Activated B cell treated with CpG ODN at 0.5 μM for 24 hours (primary cell): ENCODE measurements around the gene ANKRD11. TPM values are rescaled to one million over a fixed set of nuclear protein-coding genes. Genes with fewer than 3 reads are reported as not detected.

Source experiments
- ATAC-seq: fragments of 200-7000 bp; cut with Tn5 transposase; one replicate; pipeline ENCODE4 v1.10.0; 2021; ENCODE audit warnings: low read depth, mild to moderate bottlenecking, moderate library complexity
- CTCF ChIA-PET: fragments of 350-600 bp; sonication (Branson Sonifier 250); formaldehyde crosslinking; loops from one replicate; lab custom pipeline; 2021; ENCODE audit warnings: antibody characterized with exemption; lab: Charles Lee
- POLR2A ChIA-PET: fragments of 350-600 bp; sonication (Branson Sonifier 250); formaldehyde crosslinking; loops from one replicate; lab custom pipeline; 2021; ENCODE audit warnings: antibody characterized with exemption; lab: Charles Lee
- DNase-seq: peaks from one replicate; pipeline ENCODE4 v3.0.0; 2022
- H3K27ac Mint-ChIP-seq: one replicate; pipeline ENCODE4 v1.8.0; 2020; ENCODE audit warnings: mixed read lengths
- H3K27me3 Mint-ChIP-seq: one replicate; pipeline ENCODE4 v1.8.0; 2021; ENCODE audit warnings: mixed read lengths
- H3K36me3 Mint-ChIP-seq: one replicate; pipeline ENCODE4 v1.8.0; 2021; ENCODE audit warnings: low read depth, mixed read lengths
- H3K4me1 Mint-ChIP-seq: one replicate; pipeline ENCODE4 v1.8.0; 2021; ENCODE audit warnings: mixed read lengths
- H3K4me3 Mint-ChIP-seq: one replicate; pipeline ENCODE4 v1.8.0; 2020; ENCODE audit warnings: mild to moderate bottlenecking, mixed read lengths
- H3K9me3 Mint-ChIP-seq: one replicate; pipeline ENCODE4 v1.8.0; 2020; ENCODE audit warnings: mixed read lengths
- CTCF ChIP-seq: fragments of 200-600 bp; IDR thresholded peaks from one replicate; pipeline ENCODE4 v1.8.0; 2022; ENCODE audit warnings: antibody characterized with exemption, mild to moderate bottlenecking
- intact Hi-C: fragments of 100-400 bp; cut with micrococcal nuclease; formaldehyde crosslinking; loops from one replicate; pipeline ENCODE4 v1.15.1; 2024
- total RNA-seq: library from RNA; stranded (reverse); gene quantifications from 2 replicates; pipeline ENCODE4 v1.2.3, GENCODE V29; 2022

The ANKRD11 gene
- total RNA-seq, 1 donor from 2014 or later = 243 TPM

GRCh38 chr16:89371968-89372634 is 118.3 kb downstream of the ANKRD11 start:
- CTCF ChIA-PET = no interaction called here
- POLR2A ChIA-PET = interaction anchor here (0.6 to 1.4 kb wide), 2 partner anchors 10 to 113 kb away, joined by 3 to 4 read pairs; no protein-coding TSS in a partner anchor
- no peak overlapping the region for H3K27ac Mint-ChIP-seq

GRCh38 chr16:89371386-89371785 is 119.0 kb downstream of the ANKRD11 start:
- DNase-seq = no peak
- POLR2A ChIA-PET = interaction anchor here (0.6 kb wide), 1 partner anchor 114 kb away, joined by 4 read pairs; no protein-coding TSS in a partner anchor
- intact Hi-C loops = no loop called here
- Mint-ChIP-seq H3K9me3 (no peaks in the 10 kb centered on the region), H3K27ac (no peak overlapping the region), H3K36me3 (peaks cover 39% of the 10 kb centered on the region), H3K4me3 (no peak overlapping the region), H3K27me3 (no peaks in the 10 kb centered on the region), H3K4me1 (peaks cover 84% of the 10 kb centered on the region)
- TF ChIP-seq CTCF = no peak
- CTCF ChIA-PET = no interaction called here
- no peak for ATAC-seq

More at GRCh38 chr16:89371968-89372634, 118.3 kb downstream of the ANKRD11 start:
- ATAC-seq (no peak), DNase-seq (no peak)
- Mint-ChIP-seq H3K9me3 (no peaks in the 10 kb centered on the region), H3K4me3 (no peak overlapping the region), H3K27me3 (no peaks in the 10 kb centered on the region), H3K4me1 (peaks cover 84% of the 10 kb centered on the region), H3K36me3 (peaks cover 38% of the 10 kb centered on the region)
- intact Hi-C loops = no loop called here
- no peak for TF ChIP-seq CTCF

DNA sequence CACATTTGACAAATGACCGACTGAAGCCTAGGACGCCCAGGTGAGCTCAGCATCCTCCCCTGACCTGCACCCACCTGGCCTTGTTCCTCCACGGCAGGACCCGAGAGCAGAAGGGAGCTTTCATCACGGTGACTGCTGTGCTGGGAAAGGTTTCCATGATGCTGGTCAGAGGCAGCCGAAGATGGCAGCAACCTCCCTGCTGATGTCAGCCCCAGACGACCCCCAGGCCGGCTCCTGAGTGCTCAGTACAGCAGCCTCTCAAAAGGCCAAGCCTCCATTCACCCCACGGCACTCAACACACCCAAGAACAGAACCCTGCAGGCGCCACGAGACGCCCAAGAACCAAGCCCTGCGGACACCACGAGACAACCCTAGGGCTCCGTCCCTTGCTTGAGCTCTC is 119.8 kb downstream of the ANKRD11 start:
- H3K36me3 Mint-ChIP-seq = peaks cover 42% of the 10 kb centered on the region
- peaks cover 84% of the 10 kb centered on the region for H3K4me1 Mint-ChIP-seq
- H3K27me3 Mint-ChIP-seq = no peaks in the 10 kb centered on the region
- no peak for TF ChIP-seq CTCF
- no peak overlapping the region for H3K4me3 Mint-ChIP-seq
- intact Hi-C loops = no loop called here
- ATAC-seq = no peak
- no peak for DNase-seq
- H3K27ac Mint-ChIP-seq = no peak overlapping the region
- no peaks in the 10 kb centered on the region for H3K9me3 Mint-ChIP-seq
- ChIA-PET POLR2A (interaction anchor here (0.6 kb wide), 1 partner anchor 54 kb away, joined by 4 read pairs; no protein-coding TSS in a partner anchor), CTCF (interaction anchor here (1.1 kb wide), 1 partner anchor 186 kb away, joined by 3 read pairs; no protein-coding TSS in a partner anchor)

DNA sequence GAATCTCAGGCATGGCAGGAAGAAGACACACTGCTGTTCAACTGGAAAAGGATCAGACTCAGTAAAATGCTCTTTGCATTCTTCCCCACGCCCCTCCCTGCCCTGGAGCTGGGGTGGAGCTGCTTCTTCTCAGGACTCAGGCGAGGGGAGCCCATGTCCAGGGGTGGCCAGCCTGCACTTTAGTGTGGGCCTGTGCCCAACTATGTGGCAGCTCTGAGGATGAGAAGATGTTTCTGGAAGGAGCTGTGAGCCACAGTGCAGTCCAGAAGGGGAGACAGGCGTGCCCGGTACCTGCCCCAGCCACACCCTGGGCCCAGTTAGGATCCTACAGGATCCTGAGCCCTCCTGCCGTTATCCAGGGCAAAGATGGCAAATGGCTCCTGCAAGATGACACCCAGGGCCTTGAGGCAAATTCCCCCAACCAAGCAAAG is 120.3 kb downstream of the ANKRD11 start:
- Mint-ChIP-seq H3K4me3 (no peak overlapping the region), H3K4me1 (peaks cover 83% of the 10 kb centered on the region), H3K9me3 (no peaks in the 10 kb centered on the region), H3K27ac (no peak overlapping the region), H3K27me3 (no peaks in the 10 kb centered on the region), H3K36me3 (peaks cover 42% of the 10 kb centered on the region)
- ATAC-seq = no peak
- POLR2A ChIA-PET = interaction anchor here (0.6 kb wide), 1 partner anchor 54 kb away, joined by 4 read pairs; no protein-coding TSS in a partner anchor
- CTCF ChIA-PET = interaction anchor here (1.1 kb wide), 1 partner anchor 187 kb away, joined by 3 read pairs; no protein-coding TSS in a partner anchor
- intact Hi-C loops = no loop called here
- DNase-seq = no peak
- TF ChIP-seq CTCF = no peak

DNA sequence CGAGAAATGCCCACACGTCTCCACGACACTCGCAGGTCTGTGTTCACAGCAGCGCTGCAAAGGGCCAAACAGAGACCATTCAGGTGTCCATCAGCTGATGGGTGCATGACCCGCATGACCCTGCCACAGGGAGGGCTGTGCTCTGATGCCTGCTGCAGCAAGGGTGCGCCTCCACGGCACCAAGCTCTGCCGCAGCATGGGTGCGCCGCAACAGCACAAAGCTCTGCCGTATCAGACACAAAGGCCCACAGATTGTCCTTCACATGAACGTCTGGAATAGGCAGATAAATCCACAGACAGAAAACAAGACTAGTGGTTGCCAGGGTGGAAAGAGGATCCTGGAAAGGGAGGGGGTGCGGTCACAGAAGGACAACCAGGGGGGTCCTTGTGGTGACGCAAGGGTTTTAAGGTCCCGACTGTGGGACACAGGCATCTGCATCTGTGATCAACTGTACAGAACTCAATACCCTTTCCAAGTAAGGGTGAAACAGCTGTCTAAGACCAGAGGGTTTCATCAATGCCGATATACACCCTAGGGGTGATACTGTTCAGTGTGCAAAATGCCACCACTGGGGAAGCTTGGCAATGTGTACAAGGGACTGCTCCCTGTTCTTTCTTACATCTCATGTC is 121.0 kb downstream of the ANKRD11 start:
- H3K4me3 Mint-ChIP-seq = no peak overlapping the region
- ChIA-PET CTCF (interaction anchor here (1.1 kb wide), 1 partner anchor 188 kb away, joined by 3 read pairs; no protein-coding TSS in a partner anchor), POLR2A (no interaction called here)
- intact Hi-C loops = loop anchor here (5.0 to 10.0 kb wide), 3 partner anchors 33 to 65 kb away; no protein-coding TSS in a partner anchor
- no peaks in the 10 kb centered on the region for H3K27me3 Mint-ChIP-seq
- H3K27ac Mint-ChIP-seq = no peak overlapping the region
- ATAC-seq = no peak
- peaks cover 83% of the 10 kb centered on the region for H3K4me1 Mint-ChIP-seq
- H3K9me3 Mint-ChIP-seq = no peaks in the 10 kb centered on the region
- H3K36me3 Mint-ChIP-seq = peaks cover 40% of the 10 kb centered on the region
- no peak for DNase-seq
- TF ChIP-seq CTCF = no peak
